Measurements from ENCODE around the gene PREB. TPM values are rescaled to one million over a fixed set of nuclear protein-coding genes. Genes with fewer than 3 reads are reported as not detected.

The PREB gene
- total and polyA plus RNA-seq, 2 of the 13 experiments (the other 11 are each of a cell fraction or from before 2014, with no cell fraction given), result 112 to 192 TPM

GRCh38 chr2:27086090-27086723 is 48.2 kb downstream of the PREB start (continued):
- TF ChIP-seq PLSCR1 (CRISPR knock-in tag; IDR thresholded peaks at IDR 0.05; ENCODE audit: borderline replicate concordance) (no peak; the same call in 1 of the 2 replicates), DR1 (CRISPR knock-in tag; IDR thresholded peaks at IDR 0.05) (no peak; the same call in 1 of the 2 replicates), ZBTB46 (CRISPR knock-in tag; IDR thresholded peaks at IDR 0.05; ENCODE audit: borderline replicate concordance) (no peak; the same call in 1 of the 2 replicates), ZNF275 (CRISPR knock-in tag; IDR thresholded peaks at IDR 0.05; ENCODE audit: borderline replicate concordance) (0 out of 2 replicates have a peak, but pooled peaks have one; percentile 85), ZBTB10 (CRISPR knock-in tag; IDR thresholded peaks at IDR 0.05; ENCODE audit: borderline replicate concordance) (no peak; the same call in 1 of the 2 replicates), ZNF33B (CRISPR knock-in tag; IDR thresholded peaks at IDR 0.05) (0 out of 2 replicates have a peak, but pooled peaks have one; percentile 31), FOXA3 (CRISPR knock-in tag; IDR thresholded peaks at IDR 0.05) (peak; percentile 72), SP140L (CRISPR knock-in tag; IDR thresholded peaks at IDR 0.05; ENCODE audit: borderline replicate concordance) (peak; percentile 34; the same call in 1 of the 2 replicates), ZFX (CRISPR knock-in tag; IDR thresholded peaks at IDR 0.05; ENCODE audit: low read depth) (no peak), ELF1 (CRISPR knock-in tag; IDR thresholded peaks at IDR 0.05) (no peak), ZKSCAN8 (CRISPR knock-in tag; IDR thresholded peaks at IDR 0.05; ENCODE audit: borderline replicate concordance) (peak; percentile 81; the same call in 1 of the 2 replicates), ZNF501 (CRISPR knock-in tag; IDR thresholded peaks at IDR 0.05) (peak; percentile 73), ZNF737 (CRISPR knock-in tag; IDR thresholded peaks at IDR 0.05; ENCODE audit: borderline replicate concordance) (no peak), MAFG (CRISPR knock-in tag; IDR thresholded peaks at IDR 0.05) (peak; percentile 60; the same call in 1 of the 2 replicates), SRSF4 (IDR thresholded peaks at IDR 0.05; ENCODE audit: low read depth, low read length, poor library complexity, severe bottlenecking) (no peak)
- TF ChIP-seq, protein P1, sequence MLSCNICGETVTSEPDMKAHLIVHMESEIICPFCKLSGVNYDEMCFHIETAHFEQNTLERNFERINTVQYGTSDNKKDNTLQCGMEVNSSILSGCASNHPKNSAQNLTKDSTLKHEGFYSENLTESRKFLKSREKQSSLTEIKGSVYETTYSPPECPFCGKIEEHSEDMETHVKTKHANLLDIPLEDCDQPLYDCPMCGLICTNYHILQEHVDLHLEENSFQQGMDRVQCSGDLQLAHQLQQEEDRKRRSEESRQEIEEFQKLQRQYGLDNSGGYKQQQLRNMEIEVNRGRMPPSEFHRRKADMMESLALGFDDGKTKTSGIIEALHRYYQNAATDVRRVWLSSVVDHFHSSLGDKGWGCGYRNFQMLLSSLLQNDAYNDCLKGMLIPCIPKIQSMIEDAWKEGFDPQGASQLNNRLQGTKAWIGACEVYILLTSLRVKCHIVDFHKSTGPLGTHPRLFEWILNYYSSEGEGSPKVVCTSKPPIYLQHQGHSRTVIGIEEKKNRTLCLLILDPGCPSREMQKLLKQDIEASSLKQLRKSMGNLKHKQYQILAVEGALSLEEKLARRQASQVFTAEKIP (CRISPR knock-in tag; IDR thresholded peaks at IDR 0.05; ENCODE audit: borderline replicate concordance), result no peak
- TF ChIP-seq, protein P2, sequence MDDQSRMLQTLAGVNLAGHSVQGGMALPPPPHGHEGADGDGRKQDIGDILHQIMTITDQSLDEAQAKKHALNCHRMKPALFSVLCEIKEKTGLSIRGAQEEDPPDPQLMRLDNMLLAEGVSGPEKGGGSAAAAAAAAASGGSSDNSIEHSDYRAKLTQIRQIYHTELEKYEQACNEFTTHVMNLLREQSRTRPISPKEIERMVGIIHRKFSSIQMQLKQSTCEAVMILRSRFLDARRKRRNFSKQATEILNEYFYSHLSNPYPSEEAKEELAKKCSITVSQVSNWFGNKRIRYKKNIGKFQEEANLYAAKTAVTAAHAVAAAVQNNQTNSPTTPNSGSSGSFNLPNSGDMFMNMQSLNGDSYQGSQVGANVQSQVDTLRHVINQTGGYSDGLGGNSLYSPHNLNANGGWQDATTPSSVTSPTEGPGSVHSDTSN (CRISPR knock-in tag; IDR thresholded peaks at IDR 0.05; ENCODE audit: borderline replicate concordance), result no peak

All from HepG2 (cell line).